Endothelial cell of umbilical vein (primary cell): ENCODE measurements around the gene TARBP1.

ENCODE experiments used
- CTCF ChIP-seq, 2 donors: IDR thresholded peaks; 1 replicate in 1 of 2; 2 replicates in 1 of 2; pipeline ENCODE4 v1.5.1; 2011; ENCODE audit warnings: low read length in 2 of 2, mild to moderate bottlenecking in 2 of 2, moderate library complexity in 2 of 2, control low read depth in 1 of 2, inconsistent platforms in 1 of 2, low read depth in 1 of 2; ENCODE audit not compliant: insufficient read depth in 1 of 2; ENCODE audit errors: extremely low read depth in 1 of 2
- EZH2 ChIP-seq: IDR thresholded peaks from 2 replicates; pipeline ENCODE4 v1.6.1; 2012; ENCODE audit warnings: borderline replicate concordance, low read depth, mild to moderate bottlenecking, moderate library complexity, low read length, inconsistent platforms; ENCODE audit not compliant: severe bottlenecking
- FOS ChIP-seq: IDR thresholded peaks from 2 replicates; pipeline ENCODE4 v1.6.1; 2011; ENCODE audit warnings: mild to moderate bottlenecking, low read length, moderate library complexity, borderline replicate concordance; ENCODE audit not compliant: insufficient read depth
- GATA2 ChIP-seq: IDR thresholded peaks from 2 replicates; pipeline ENCODE4 v1.7.0; 2011; ENCODE audit warnings: low read depth, mild to moderate bottlenecking, moderate library complexity, mixed read lengths, low read length; ENCODE audit not compliant: insufficient read length, insufficient read depth
- JUN ChIP-seq: IDR thresholded peaks from 2 replicates; pipeline ENCODE4 v1.6.1; 2011; ENCODE audit warnings: borderline replicate concordance, low read depth; ENCODE audit not compliant: insufficient read length, insufficient read depth
- MAX ChIP-seq: IDR thresholded peaks from 2 replicates; pipeline ENCODE4 v1.6.1; 2011; ENCODE audit not compliant: insufficient read depth, insufficient read length
- MYC ChIP-seq: IDR thresholded peaks from one replicate; pipeline ENCODE4 v1.6.1; 2011; ENCODE audit warnings: mild to moderate bottlenecking, low read depth, low read length
- POLR2A ChIP-seq: IDR thresholded peaks from 2 replicates; pipeline ENCODE4 v1.6.1; 2012; ENCODE audit warnings: low read depth, mild to moderate bottlenecking, control low read depth, low read length
- POLR2AphosphoS5 ChIP-seq: IDR thresholded peaks from 2 replicates; pipeline ENCODE4 v1.6.1; 2012; ENCODE audit warnings: low read depth, mild to moderate bottlenecking, control low read depth, low read length, moderate library complexity; ENCODE audit not compliant: insufficient read depth

GRCh38 chr1:234515411-234515810 is 36.4 kb upstream of the TARBP1 start:
- TF ChIP-seq POLR2AphosphoS5 (no peak), CTCF (IDR thresholded peaks at IDR 0.05; ENCODE audit: extremely low read depth in 1 of 2, insufficient read depth in 1 of 2, low read depth in 1 of 2, low read length in 2 of 2) (no peak), POLR2A (no peak), MAX (no peak), EZH2 (no peak), MYC (no peak), FOS (no peak), JUN (no peak), GATA2 (no peak)
